ENCODE measurements around the gene ANKRD55. TPM values are rescaled to one million over a fixed set of nuclear protein-coding genes. Genes with fewer than 3 reads are reported as not detected.
A peak's percentile ranks its signal among the peaks of the same experiment; 100 is the strongest.
"Not testable (repeated sequence)": the region's sequence is repeated elsewhere in the genome, so short reads cannot be mapped to it uniquely, and the experiment has no call there.

The ANKRD55 gene
- total and polyA plus RNA-seq, 8 donors, result 0.06 TPM; not detected in 7

DNA sequence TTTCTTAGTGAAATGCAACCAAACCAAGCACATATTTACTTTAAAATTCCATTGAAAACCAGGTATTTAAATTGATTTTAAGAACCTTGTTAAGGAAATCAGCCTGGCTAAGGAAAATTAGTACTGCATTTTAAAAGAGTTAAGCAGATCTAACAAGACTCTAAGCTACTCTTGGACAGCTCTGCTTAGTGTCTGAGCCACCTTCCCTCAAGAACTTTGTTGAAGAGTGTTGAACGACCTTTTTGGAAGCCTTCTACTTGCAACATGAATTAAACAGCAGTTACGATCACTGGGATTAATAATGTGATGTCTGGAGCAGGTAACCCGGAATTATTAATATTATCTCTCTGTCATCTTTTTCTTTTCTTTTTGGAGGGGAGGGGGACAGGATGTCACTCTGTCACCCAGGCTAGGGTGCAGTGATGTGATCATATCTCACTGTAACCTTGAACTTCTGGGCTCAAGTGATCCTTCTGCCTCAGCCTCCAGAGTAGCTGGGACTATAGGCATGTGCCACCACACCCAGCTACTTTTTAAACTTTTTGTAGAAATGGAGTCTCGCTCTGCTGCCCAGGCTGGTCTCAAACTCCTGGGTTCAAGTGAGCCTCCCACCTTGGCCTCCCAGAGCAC is 74.7 kb downstream of the ANKRD55 start:
- TF ChIP-seq, protein P1, sequence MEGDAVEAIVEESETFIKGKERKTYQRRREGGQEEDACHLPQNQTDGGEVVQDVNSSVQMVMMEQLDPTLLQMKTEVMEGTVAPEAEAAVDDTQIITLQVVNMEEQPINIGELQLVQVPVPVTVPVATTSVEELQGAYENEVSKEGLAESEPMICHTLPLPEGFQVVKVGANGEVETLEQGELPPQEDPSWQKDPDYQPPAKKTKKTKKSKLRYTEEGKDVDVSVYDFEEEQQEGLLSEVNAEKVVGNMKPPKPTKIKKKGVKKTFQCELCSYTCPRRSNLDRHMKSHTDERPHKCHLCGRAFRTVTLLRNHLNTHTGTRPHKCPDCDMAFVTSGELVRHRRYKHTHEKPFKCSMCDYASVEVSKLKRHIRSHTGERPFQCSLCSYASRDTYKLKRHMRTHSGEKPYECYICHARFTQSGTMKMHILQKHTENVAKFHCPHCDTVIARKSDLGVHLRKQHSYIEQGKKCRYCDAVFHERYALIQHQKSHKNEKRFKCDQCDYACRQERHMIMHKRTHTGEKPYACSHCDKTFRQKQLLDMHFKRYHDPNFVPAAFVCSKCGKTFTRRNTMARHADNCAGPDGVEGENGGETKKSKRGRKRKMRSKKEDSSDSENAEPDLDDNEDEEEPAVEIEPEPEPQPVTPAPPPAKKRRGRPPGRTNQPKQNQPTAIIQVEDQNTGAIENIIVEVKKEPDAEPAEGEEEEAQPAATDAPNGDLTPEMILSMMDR (IDR thresholded peaks at IDR 0.05), result no peak
- Histone ChIP-seq H3K4me1 (peaks cover 0 to 13% (median 6%) of the 10 kb centered on the region in 3 donors), H3K27ac (no peak overlapping the region), H3K36me3 (no peaks in the 10 kb centered on the region), H3K27me3 (no peaks in the 10 kb centered on the region), H3K9me3 (no peaks in the 10 kb centered on the region), H3K4me3 (no peak overlapping the region)
- intact Hi-C loops (cut with DNase I), result no loop called here
- ATAC-seq (no peak), DNase-seq (no peak), FAIRE-seq (no peak)
- WGBS, 2 donors, result 92 to 95% methylated on average over 4 of the region's 4 CpGs

DNA sequence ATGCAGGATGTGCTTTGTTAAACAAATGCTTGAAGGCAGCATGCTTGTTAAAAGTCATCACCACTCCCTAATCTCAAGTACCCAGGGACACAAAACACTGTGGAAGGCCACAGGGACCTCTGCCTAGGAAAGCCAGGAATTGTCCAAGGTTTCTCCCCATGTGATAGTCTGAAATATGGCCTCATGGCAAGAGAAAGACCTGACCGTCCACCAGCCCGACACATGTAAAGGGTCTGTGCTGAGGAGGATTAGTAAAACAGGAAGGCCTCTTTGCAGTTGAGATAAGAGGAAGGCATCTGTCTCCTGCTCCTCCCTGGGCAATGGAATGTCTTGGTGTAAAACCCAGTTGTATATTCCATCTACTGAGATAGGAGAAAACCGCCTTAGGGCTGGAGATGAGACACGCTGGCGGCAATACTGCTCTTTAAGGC is 75.9 kb downstream of the ANKRD55 start:
- H3K4me1 ChIP-seq, result peaks cover 0 to 15% (median 13%) of the 10 kb centered on the region in 3 donors
- H3K4me3 ChIP-seq; H3K36me3 ChIP-seq; DNase-seq; H3K9me3 ChIP-seq; intact Hi-C loops (cut with DNase I); ATAC-seq; H3K27ac ChIP-seq; H3K27me3 ChIP-seq; FAIRE-seq: not testable (repeated sequence)
- 93 to 96% methylated on average over 5 of the region's 5 CpGs for WGBS, 2 donors

DNA sequence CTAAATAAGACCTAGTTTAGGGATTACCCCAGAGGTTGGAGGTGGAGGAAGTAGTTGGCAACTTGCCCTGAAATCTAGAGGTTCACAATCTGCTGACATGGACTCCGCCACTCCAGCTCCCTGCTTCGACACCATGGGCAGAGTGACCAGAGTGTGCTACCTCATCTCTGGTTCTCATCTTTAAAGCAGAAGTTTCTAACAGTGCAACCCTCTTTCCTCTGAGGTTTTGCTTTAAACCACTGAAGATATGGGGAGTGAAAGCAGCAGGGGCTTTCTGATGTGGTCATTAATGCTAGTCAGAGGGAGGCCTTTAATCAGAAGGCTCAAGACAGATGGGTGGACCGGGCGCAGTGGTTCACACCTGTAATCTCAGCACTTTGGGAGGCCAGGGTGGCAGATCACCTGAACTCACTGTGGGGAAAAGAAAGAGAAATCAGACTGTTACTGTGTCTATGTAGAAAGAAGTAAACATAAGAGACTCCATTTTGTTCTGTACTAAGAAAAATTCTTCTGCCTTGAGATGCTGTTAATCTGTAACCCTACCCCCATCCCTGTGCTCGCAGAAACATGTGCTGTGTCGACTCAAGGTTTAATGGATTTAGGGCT is 76.4 kb downstream of the ANKRD55 start:
- FAIRE-seq; H3K36me3 ChIP-seq; H3K27me3 ChIP-seq; H3K27ac ChIP-seq; DNase-seq; intact Hi-C loops (cut with DNase I); H3K9me3 ChIP-seq; H3K4me3 ChIP-seq: not testable (repeated sequence)
- 81 to 82% methylated on average over 6 of the region's 6 CpGs for WGBS, 2 donors
- peak in 1 of 4 donors; percentile 49 for ATAC-seq
- H3K4me1 ChIP-seq, result peaks cover 0 to 18% (median 17%) of the 10 kb centered on the region in 3 donors

DNA sequence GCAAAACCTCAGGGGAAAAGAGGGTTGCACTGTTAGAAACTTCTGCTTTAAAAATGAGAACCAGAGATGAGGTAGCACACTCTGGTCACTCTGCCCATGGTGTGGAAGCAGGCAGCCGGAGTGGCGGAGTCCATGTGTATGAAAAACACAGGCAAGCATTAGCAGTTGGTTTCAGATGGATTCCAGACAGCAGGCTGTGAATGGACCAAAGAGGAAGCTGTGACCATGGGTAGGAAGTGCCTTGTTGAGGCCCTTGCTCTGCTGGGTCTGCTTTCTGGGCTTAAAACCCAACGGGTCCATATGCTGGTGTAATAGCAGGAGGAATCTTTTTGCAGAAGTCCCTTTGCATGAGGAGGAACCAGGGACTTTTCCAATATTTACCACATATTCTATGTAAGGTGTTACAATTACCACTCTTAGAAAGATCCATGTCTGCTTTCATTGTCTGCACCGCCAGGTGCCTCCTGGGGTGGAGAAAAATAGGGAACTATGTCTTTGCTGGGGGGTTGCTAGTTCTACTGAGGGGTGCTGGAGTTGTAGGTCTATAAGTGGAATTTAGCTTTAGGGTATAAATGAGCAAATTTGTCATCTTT is 77.0 kb downstream of the ANKRD55 start:
- Histone ChIP-seq H3K9me3 (no peaks in the 10 kb centered on the region), H3K27me3 (no peaks in the 10 kb centered on the region), H3K4me3 (no peak overlapping the region), H3K27ac (no peak overlapping the region), H3K36me3 (no peaks in the 10 kb centered on the region), H3K4me1 (peaks cover 0 to 18% (median 17%) of the 10 kb centered on the region in 3 donors)
- peak in 1 of 6 donors; percentile 34 for DNase-seq
- 85 to 92% methylated on average over 4 of the region's 4 CpGs for WGBS, 2 donors
- TF ChIP-seq, protein P1 (IDR thresholded peaks at IDR 0.05), result no peak
- intact Hi-C loops (cut with DNase I), result no loop called here
- no peak for FAIRE-seq
- ATAC-seq, result peak in 3 of 4 donors; percentile 14 to 74 (median 73)

DNA sequence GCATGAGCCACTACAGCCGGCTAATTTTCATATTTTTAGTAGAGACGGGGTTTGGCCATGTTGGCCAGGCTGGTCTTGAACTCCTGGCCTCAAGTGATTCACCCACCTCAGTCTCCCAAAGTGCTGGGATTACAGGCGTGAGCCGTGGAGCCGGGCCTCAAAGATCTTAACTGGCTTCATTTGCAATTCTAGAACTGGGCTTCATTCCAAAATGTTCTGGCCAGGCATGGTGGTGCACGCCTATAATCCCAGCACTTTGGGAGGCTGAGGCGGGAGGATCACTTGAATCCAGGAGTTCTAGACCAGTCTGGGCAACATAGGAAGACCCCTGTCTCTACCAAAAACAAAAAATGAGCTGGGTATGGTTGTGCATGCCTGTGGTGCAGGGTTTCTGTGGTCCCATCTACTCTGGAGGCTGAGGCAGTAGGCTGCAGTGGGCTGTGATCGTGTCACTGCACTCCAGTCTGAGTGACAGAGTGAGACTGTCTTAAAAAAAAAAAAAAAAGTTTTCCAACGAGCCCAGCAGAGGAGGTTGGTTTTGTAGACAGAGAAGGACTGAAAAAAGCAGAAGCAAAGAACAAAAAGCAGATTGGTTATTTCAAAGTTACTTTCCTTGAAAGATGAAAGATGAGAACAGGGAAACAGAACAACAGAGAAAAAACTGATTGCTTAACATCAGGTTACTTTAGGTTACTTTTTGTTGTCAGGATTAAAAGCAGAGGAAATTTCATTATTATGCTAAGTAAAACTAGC is 78.2 kb downstream of the ANKRD55 start:
- 81 to 88% methylated on average over 9 of the region's 9 CpGs for WGBS, 2 donors
- H3K4me3 ChIP-seq, result no peak overlapping the region
- intact Hi-C loops (cut with DNase I), result no loop called here
- peak overlapping the region in 1 of 4 donors; percentile 25 for H3K27ac ChIP-seq
- H3K4me1 ChIP-seq, result peaks cover 0 to 18% (median 17%) of the 10 kb centered on the region in 3 donors
- no peaks in the 10 kb centered on the region for H3K9me3 ChIP-seq
- DNase-seq (no peak), FAIRE-seq (no peak), ATAC-seq (peak in 3 of 4 donors; percentile 21 to 49 (median 44))
- no peaks in the 10 kb centered on the region for H3K27me3 ChIP-seq
- TF ChIP-seq, protein P1 (IDR thresholded peaks at IDR 0.05), result no peak
- no peaks in the 10 kb centered on the region for H3K36me3 ChIP-seq
